ENCODE measurements around the gene NBEA.

GRCh38 chr13:35252536-35253205 lies 310.6 kb downstream of the NBEA start:
- TF ChIP-seq CTCF (conservative IDR thresholded peaks at IDR 0.05; ENCODE audit: low read depth, low read length) (no peak), EZH2phosphoT487 (IDR thresholded peaks at IDR 0.05; ENCODE audit: borderline replicate concordance, low read length) (no peak), EZH2 (IDR thresholded peaks at IDR 0.05; ENCODE audit: low read length, unreplicated experiment) (no peak)
